HL-60 (cell line): Measurements from ENCODE around the gene XXYLT1.

Experiments used
- DNase-seq, 2 experiments: peaks; one replicate each; pipeline ENCODE4 v3.0.0-alpha.2; 2010 to 2020; ENCODE audit warnings: low read depth in 1 of 2, low spot score in 1 of 2
- H3K27ac ChIP-seq: fragments of 250-450 bp; sonication (Bioruptor Pico); replicated peaks from 2 replicates; pipeline ENCODE4 v1.5.1; 2020; ENCODE audit warnings: mild to moderate bottlenecking, moderate library complexity
- H3K27me3 ChIP-seq: fragments of 250-450 bp; sonication (Bioruptor Pico); 2 replicates; pipeline ENCODE4 v1.5.1; 2021; ENCODE audit warnings: mild to moderate bottlenecking, moderate library complexity; ENCODE audit not compliant: insufficient read depth, poor library complexity, severe bottlenecking
- H3K4me3 ChIP-seq: replicated peaks from 2 replicates; pipeline ENCODE4 v1.5.1; 2011; ENCODE audit warnings: mild to moderate bottlenecking, control low read depth, low read length; ENCODE audit not compliant: insufficient read depth
- GABPA ChIP-seq: IDR thresholded peaks from 2 replicates; pipeline ENCODE4 v1.6.1; 2012; ENCODE audit warnings: low read depth
- POLR2AphosphoS5 ChIP-seq: IDR thresholded peaks from 2 replicates; pipeline ENCODE4 v1.6.1; 2012; ENCODE audit warnings: low read depth
- SPI1 ChIP-seq: IDR thresholded peaks from 2 replicates; pipeline ENCODE4 v1.6.1; 2012; ENCODE audit warnings: low read depth, mild to moderate bottlenecking, borderline replicate concordance
- TF ChIP-seq, protein P1 (sequence below): IDR thresholded peaks from 2 replicates; pipeline ENCODE4 v1.6.1; 2012; ENCODE audit warnings: low read depth; ENCODE audit not compliant: insufficient replicate concordance
- TF ChIP-seq, protein P2 (sequence below): IDR thresholded peaks from one replicate; pipeline ENCODE4 v1.5.1; 2011; ENCODE audit warnings: low read length, control low read depth, inconsistent platforms; ENCODE audit not compliant: insufficient read depth

XXYLT1 gene

DNA sequence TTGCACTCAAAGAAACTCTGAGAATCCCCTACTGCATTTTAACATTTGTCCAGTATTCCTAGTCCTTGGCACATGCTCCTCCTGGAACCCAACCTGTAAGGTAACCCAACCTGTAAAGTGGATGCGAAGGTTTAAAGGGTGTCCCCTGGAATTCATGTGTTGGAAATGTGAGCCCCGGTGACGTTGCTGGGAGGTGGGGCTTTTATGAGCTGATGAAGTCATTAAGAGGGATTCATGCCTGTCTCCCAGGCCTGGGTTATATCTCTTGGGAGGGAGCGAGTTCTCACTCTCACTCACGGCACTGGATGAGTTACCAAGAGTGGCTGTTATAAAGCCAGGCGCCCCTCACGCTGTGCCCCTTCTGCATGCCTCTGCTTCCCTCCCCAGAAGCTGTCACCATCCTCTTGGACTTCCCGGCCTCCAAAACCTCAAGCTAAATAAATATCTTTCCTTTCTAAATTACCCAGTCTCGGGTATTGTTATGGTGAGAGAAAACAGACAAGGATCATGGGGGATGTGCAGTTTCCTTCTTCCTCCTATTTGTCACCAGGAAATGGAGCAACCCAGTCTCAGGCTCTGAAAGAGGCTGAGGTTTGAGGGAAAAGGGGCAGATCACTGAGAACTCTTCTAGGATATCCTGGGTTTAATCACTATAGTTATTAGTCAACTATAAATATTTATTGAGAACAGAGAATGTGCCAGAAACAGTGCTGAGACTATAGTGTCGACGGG, 7.6 kb downstream of the XXYLT1 start:
- Histone ChIP-seq H3K4me3 (no peak overlapping the region), H3K27ac (no peak overlapping the region), H3K27me3 (no peaks in the 10 kb centered on the region)
- TF ChIP-seq, protein P1, sequence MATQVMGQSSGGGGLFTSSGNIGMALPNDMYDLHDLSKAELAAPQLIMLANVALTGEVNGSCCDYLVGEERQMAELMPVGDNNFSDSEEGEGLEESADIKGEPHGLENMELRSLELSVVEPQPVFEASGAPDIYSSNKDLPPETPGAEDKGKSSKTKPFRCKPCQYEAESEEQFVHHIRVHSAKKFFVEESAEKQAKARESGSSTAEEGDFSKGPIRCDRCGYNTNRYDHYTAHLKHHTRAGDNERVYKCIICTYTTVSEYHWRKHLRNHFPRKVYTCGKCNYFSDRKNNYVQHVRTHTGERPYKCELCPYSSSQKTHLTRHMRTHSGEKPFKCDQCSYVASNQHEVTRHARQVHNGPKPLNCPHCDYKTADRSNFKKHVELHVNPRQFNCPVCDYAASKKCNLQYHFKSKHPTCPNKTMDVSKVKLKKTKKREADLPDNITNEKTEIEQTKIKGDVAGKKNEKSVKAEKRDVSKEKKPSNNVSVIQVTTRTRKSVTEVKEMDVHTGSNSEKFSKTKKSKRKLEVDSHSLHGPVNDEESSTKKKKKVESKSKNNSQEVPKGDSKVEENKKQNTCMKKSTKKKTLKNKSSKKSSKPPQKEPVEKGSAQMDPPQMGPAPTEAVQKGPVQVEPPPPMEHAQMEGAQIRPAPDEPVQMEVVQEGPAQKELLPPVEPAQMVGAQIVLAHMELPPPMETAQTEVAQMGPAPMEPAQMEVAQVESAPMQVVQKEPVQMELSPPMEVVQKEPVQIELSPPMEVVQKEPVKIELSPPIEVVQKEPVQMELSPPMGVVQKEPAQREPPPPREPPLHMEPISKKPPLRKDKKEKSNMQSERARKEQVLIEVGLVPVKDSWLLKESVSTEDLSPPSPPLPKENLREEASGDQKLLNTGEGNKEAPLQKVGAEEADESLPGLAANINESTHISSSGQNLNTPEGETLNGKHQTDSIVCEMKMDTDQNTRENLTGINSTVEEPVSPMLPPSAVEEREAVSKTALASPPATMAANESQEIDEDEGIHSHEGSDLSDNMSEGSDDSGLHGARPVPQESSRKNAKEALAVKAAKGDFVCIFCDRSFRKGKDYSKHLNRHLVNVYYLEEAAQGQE, result no peak
- TF ChIP-seq SPI1, result peak; percentile 15; the same call in 1 of the 2 replicates
- peak in 1 of 2 experiments; percentile 52 for DNase-seq

DNA sequence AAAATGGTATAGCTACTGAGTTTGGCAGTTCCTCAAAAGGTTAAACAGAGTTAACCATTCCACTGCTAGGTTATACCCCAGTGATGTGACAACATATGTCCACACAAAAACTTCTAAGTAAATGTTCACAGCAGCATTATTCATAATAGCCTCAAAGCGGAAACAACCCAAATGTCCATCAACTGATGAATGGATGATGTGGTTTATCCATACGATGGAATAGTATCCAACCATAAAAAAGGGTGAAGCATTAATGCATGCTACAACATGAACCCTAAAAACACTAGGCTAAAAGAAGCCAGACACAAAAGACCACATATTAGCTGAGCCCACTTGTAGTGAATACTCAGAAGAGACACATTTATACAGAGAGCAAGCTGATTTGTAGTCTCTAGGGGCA, 9.0 kb downstream of the XXYLT1 start:
- DNase-seq, result no peak
- no peaks in the 10 kb centered on the region for H3K27me3 ChIP-seq
- H3K4me3 ChIP-seq, result no peak overlapping the region
- no peak overlapping the region for H3K27ac ChIP-seq
- TF ChIP-seq, protein P1, result no peak
- TF ChIP-seq POLR2AphosphoS5 (no peak), GABPA (no peak)
- TF ChIP-seq, protein P2, sequence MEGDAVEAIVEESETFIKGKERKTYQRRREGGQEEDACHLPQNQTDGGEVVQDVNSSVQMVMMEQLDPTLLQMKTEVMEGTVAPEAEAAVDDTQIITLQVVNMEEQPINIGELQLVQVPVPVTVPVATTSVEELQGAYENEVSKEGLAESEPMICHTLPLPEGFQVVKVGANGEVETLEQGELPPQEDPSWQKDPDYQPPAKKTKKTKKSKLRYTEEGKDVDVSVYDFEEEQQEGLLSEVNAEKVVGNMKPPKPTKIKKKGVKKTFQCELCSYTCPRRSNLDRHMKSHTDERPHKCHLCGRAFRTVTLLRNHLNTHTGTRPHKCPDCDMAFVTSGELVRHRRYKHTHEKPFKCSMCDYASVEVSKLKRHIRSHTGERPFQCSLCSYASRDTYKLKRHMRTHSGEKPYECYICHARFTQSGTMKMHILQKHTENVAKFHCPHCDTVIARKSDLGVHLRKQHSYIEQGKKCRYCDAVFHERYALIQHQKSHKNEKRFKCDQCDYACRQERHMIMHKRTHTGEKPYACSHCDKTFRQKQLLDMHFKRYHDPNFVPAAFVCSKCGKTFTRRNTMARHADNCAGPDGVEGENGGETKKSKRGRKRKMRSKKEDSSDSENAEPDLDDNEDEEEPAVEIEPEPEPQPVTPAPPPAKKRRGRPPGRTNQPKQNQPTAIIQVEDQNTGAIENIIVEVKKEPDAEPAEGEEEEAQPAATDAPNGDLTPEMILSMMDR, result no peak

DNA sequence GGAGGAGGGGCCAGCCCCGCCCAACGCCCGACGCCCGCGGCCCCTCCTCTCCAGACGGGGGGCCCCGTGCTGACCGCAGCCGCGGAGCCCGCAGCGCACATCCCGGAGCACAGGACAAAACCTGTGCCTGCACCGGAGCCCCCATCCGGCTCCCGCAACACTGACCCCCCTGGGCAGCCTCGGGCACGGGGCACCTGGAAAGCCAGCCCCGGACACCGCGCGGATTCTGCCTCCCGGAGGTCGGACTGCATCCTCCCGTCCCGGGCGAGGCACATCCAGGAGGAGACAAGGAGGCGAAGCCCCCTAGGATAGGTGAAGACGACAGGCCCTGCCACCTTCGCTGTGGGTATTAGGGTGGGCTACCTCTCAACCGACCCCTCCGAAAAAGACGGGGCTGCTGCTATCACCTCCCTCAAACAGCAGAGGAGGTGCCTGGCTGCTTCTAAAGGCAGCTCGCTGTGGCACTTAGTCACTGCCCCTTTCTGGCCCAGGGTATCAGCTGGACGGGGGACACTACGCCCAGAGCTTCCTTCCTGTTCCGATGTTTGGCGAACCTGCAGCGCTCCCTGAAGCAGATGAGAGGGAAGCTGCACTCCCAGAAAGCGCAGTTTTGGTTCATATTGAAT, 10.6 kb downstream of the XXYLT1 start:
- H3K27ac ChIP-seq, result peak overlapping the region; percentile 71
- TF ChIP-seq, protein P2, result no peak
- 0 out of 2 replicates have a peak, but pooled peaks have one; percentile 24 for TF ChIP-seq GABPA
- TF ChIP-seq, protein P1, result no peak
- TF ChIP-seq SPI1, result no peak
- TF ChIP-seq POLR2AphosphoS5, result peak; percentile 33; the same call in 1 of the 2 replicates
- DNase-seq, result peak; percentile 33 to 72
- no peaks in the 10 kb centered on the region for H3K27me3 ChIP-seq
- H3K4me3 ChIP-seq, result peak overlapping the region; percentile 64
